Dendritic cell treated with granulocyte-macrophage colony-stimulating factor and Interleukin-4, amounts not matched to agents 40 ng/mL and 50 ng/mL, for 4 days (primary cell): Measurements from ENCODE around the gene MYO18B.

Experiments used
- H3K27ac Mint-ChIP-seq: one replicate; pipeline ENCODE4 v1.8.0; 2022; ENCODE audit warnings: mild to moderate bottlenecking, mixed read lengths
- H3K27me3 Mint-ChIP-seq: one replicate; pipeline ENCODE4 v1.8.0; 2022; ENCODE audit warnings: mild to moderate bottlenecking, mixed read lengths
- H3K36me3 Mint-ChIP-seq: one replicate; pipeline ENCODE4 v1.8.0; 2022; ENCODE audit warnings: low read depth, mixed read lengths
- H3K4me1 Mint-ChIP-seq: one replicate; pipeline ENCODE4 v1.8.0; 2022; ENCODE audit warnings: low read depth, mixed read lengths
- H3K4me3 Mint-ChIP-seq: one replicate; pipeline ENCODE4 v1.8.0; 2022; ENCODE audit warnings: mild to moderate bottlenecking, moderate library complexity, mixed read lengths
- H3K9me3 Mint-ChIP-seq: one replicate; pipeline ENCODE4 v1.8.0; 2022; ENCODE audit warnings: mixed read lengths
- intact Hi-C: fragments of 100-400 bp; cut with micrococcal nuclease; formaldehyde crosslinking; loops from one replicate; pipeline ENCODE4 v1.15.0; 2022

Gene MYO18B

GRCh38 chr22:25839755-25840154, 97.8 kb downstream of the MYO18B start:
- Mint-ChIP-seq H3K9me3 (no peaks in the 10 kb centered on the region), H3K4me3 (no peak overlapping the region), H3K4me1 (no peaks in the 10 kb centered on the region), H3K36me3 (no peaks in the 10 kb centered on the region), H3K27ac (no peak overlapping the region), H3K27me3 (peaks cover 3% of the 10 kb centered on the region)
- intact Hi-C loops: no loop called here

GRCh38 chr22:25840167-25840566, 98.2 kb downstream of the MYO18B start:
- no peaks in the 10 kb centered on the region for H3K4me1 Mint-ChIP-seq
- H3K27me3 Mint-ChIP-seq: peaks cover 3% of the 10 kb centered on the region
- H3K9me3 Mint-ChIP-seq: no peaks in the 10 kb centered on the region
- intact Hi-C loops: no loop called here
- H3K27ac Mint-ChIP-seq: no peak overlapping the region
- H3K4me3 Mint-ChIP-seq: no peak overlapping the region
- H3K36me3 Mint-ChIP-seq: no peaks in the 10 kb centered on the region

- intact Hi-C loops: no loop called here
- no peaks in the 10 kb centered on the region for H3K9me3 Mint-ChIP-seq
- H3K4me3 Mint-ChIP-seq: no peak overlapping the region
- H3K4me1 Mint-ChIP-seq: no peaks in the 10 kb centered on the region
- H3K27me3 Mint-ChIP-seq: peaks cover 3% of the 10 kb centered on the region
- no peaks in the 10 kb centered on the region for H3K36me3 Mint-ChIP-seq
- H3K27ac Mint-ChIP-seq: no peak overlapping the region
Measured at GRCh38 chr22:25840891-25841290, 98.9 kb downstream of the MYO18B start.

GRCh38 chr22:25841775-25842174, 99.8 kb downstream of the MYO18B start:
- Mint-ChIP-seq H3K27ac (no peak overlapping the region), H3K4me1 (no peaks in the 10 kb centered on the region), H3K27me3 (peaks cover 3% of the 10 kb centered on the region), H3K9me3 (no peaks in the 10 kb centered on the region), H3K4me3 (no peak overlapping the region), H3K36me3 (no peaks in the 10 kb centered on the region)
- intact Hi-C loops: no loop called here

GRCh38 chr22:25843660-25844405, 101.8 kb downstream of the MYO18B start:
- Mint-ChIP-seq H3K4me1 (no peaks in the 10 kb centered on the region), H3K27me3 (peaks cover 3% of the 10 kb centered on the region), H3K27ac (no peak overlapping the region), H3K36me3 (no peaks in the 10 kb centered on the region), H3K9me3 (no peaks in the 10 kb centered on the region), H3K4me3 (no peak overlapping the region)
- intact Hi-C loops: no loop called here

- H3K36me3 Mint-ChIP-seq: no peaks in the 10 kb centered on the region
- peaks cover 3% of the 10 kb centered on the region for H3K27me3 Mint-ChIP-seq
- no peaks in the 10 kb centered on the region for H3K9me3 Mint-ChIP-seq
- H3K4me1 Mint-ChIP-seq: no peaks in the 10 kb centered on the region
- intact Hi-C loops: no loop called here
- H3K27ac Mint-ChIP-seq: no peak overlapping the region
- no peak overlapping the region for H3K4me3 Mint-ChIP-seq
Measured at GRCh38 chr22:25844601-25845000, 102.6 kb downstream of the MYO18B start.

GRCh38 chr22:25845985-25846745, 104.2 kb downstream of the MYO18B start:
- intact Hi-C loops: no loop called here
- no peaks in the 10 kb centered on the region for H3K36me3 Mint-ChIP-seq
- no peaks in the 10 kb centered on the region for H3K9me3 Mint-ChIP-seq
- no peak overlapping the region for H3K4me3 Mint-ChIP-seq
- no peaks in the 10 kb centered on the region for H3K27me3 Mint-ChIP-seq
- no peaks in the 10 kb centered on the region for H3K4me1 Mint-ChIP-seq
- H3K27ac Mint-ChIP-seq: no peak overlapping the region

- H3K27me3 Mint-ChIP-seq: no peaks in the 10 kb centered on the region
- no peak overlapping the region for H3K27ac Mint-ChIP-seq
- no peaks in the 10 kb centered on the region for H3K36me3 Mint-ChIP-seq
- H3K4me1 Mint-ChIP-seq: no peaks in the 10 kb centered on the region
- no peak overlapping the region for H3K4me3 Mint-ChIP-seq
- intact Hi-C loops: no loop called here
- no peaks in the 10 kb centered on the region for H3K9me3 Mint-ChIP-seq
Measured at GRCh38 chr22:25847451-25847850, 105.5 kb downstream of the MYO18B start.

- no peak overlapping the region for H3K27ac Mint-ChIP-seq
- no peaks in the 10 kb centered on the region for H3K36me3 Mint-ChIP-seq
- no peak overlapping the region for H3K4me3 Mint-ChIP-seq
- intact Hi-C loops: no loop called here
- H3K9me3 Mint-ChIP-seq: no peaks in the 10 kb centered on the region
- no peaks in the 10 kb centered on the region for H3K27me3 Mint-ChIP-seq
- H3K4me1 Mint-ChIP-seq: no peaks in the 10 kb centered on the region
Measured at GRCh38 chr22:25848954-25849353, 107.0 kb downstream of the MYO18B start.

- H3K4me1 Mint-ChIP-seq: no peaks in the 10 kb centered on the region
- H3K36me3 Mint-ChIP-seq: no peaks in the 10 kb centered on the region
- intact Hi-C loops: no loop called here
- H3K9me3 Mint-ChIP-seq: no peaks in the 10 kb centered on the region
- H3K4me3 Mint-ChIP-seq: no peak overlapping the region
- H3K27ac Mint-ChIP-seq: no peak overlapping the region
- no peaks in the 10 kb centered on the region for H3K27me3 Mint-ChIP-seq
Measured at GRCh38 chr22:25849522-25849921, 107.5 kb downstream of the MYO18B start.

- intact Hi-C loops: no loop called here
- Mint-ChIP-seq H3K9me3 (no peaks in the 10 kb centered on the region), H3K4me1 (no peaks in the 10 kb centered on the region), H3K27me3 (no peaks in the 10 kb centered on the region), H3K36me3 (no peaks in the 10 kb centered on the region), H3K27ac (no peak overlapping the region), H3K4me3 (no peak overlapping the region)
Measured at GRCh38 chr22:25852223-25852622, 110.2 kb downstream of the MYO18B start.

- H3K9me3 Mint-ChIP-seq: no peaks in the 10 kb centered on the region
- intact Hi-C loops: no loop called here
Measured at GRCh38 chr22:25853078-25853477, 111.1 kb downstream of the MYO18B start.

GRCh38 chr22:25853501-25854284, 111.7 kb downstream of the MYO18B start:
- H3K4me1 Mint-ChIP-seq: no peaks in the 10 kb centered on the region
- no peak overlapping the region for H3K27ac Mint-ChIP-seq
- H3K27me3 Mint-ChIP-seq: no peaks in the 10 kb centered on the region
- no peak overlapping the region for H3K4me3 Mint-ChIP-seq
- intact Hi-C loops: no loop called here
- H3K36me3 Mint-ChIP-seq: no peaks in the 10 kb centered on the region
- no peaks in the 10 kb centered on the region for H3K9me3 Mint-ChIP-seq

More at GRCh38 chr22:25853078-25853477, 111.1 kb downstream of the MYO18B start:
- no peak overlapping the region for H3K4me3 Mint-ChIP-seq
- H3K27me3 Mint-ChIP-seq: no peaks in the 10 kb centered on the region
- no peaks in the 10 kb centered on the region for H3K36me3 Mint-ChIP-seq
- H3K4me1 Mint-ChIP-seq: no peaks in the 10 kb centered on the region
- H3K27ac Mint-ChIP-seq: no peak overlapping the region

GRCh38 chr22:25869771-25870170, 127.8 kb downstream of the MYO18B start:
- Mint-ChIP-seq H3K4me3 (no peak overlapping the region), H3K27ac (no peak overlapping the region), H3K4me1 (no peaks in the 10 kb centered on the region), H3K36me3 (no peaks in the 10 kb centered on the region), H3K9me3 (no peaks in the 10 kb centered on the region), H3K27me3 (peaks cover 1% of the 10 kb centered on the region)
- intact Hi-C loops: no loop called here
